SH-SY5Y (cell line): ENCODE data around the gene MARCHF5.

Experiments
- GATA2 ChIP-seq: IDR thresholded peaks from 2 replicates; pipeline ENCODE4 v1.6.1; 2011; ENCODE audit warnings: mild to moderate bottlenecking, low read depth, low read length
- GATA3 ChIP-seq: IDR thresholded peaks from 2 replicates; pipeline ENCODE4 v1.6.1; 2011; ENCODE audit warnings: low read depth, mild to moderate bottlenecking, low read length, moderate library complexity

- no peak for TF ChIP-seq GATA2
- TF ChIP-seq GATA3 = no peak
Measured at GRCh38 chr10:92366412-92367021, 75.5 kb downstream of the MARCHF5 start.
